Activated B cell treated with CpG ODN at 0.5 μM for 24 hours (primary cell): Measurements from ENCODE around the gene ARMH1. TPM values are rescaled to one million over a fixed set of nuclear protein-coding genes. Genes with fewer than 3 reads are reported as not detected.
A peak's percentile ranks its signal among the peaks of the same experiment; 100 is the strongest.

ENCODE experiments used
- ATAC-seq: fragments of 200-7000 bp; cut with Tn5 transposase; one replicate; pipeline ENCODE4 v1.10.0; 2021; ENCODE audit warnings: low read depth, mild to moderate bottlenecking, moderate library complexity
- CTCF ChIA-PET: fragments of 350-600 bp; sonication (Branson Sonifier 250); formaldehyde crosslinking; loops from one replicate; lab custom pipeline; 2021; ENCODE audit warnings: antibody characterized with exemption; lab: Charles Lee
- POLR2A ChIA-PET: fragments of 350-600 bp; sonication (Branson Sonifier 250); formaldehyde crosslinking; loops from one replicate; lab custom pipeline; 2021; ENCODE audit warnings: antibody characterized with exemption; lab: Charles Lee
- DNase-seq: peaks from one replicate; pipeline ENCODE4 v3.0.0; 2022
- H3K27ac Mint-ChIP-seq: one replicate; pipeline ENCODE4 v1.8.0; 2020; ENCODE audit warnings: mixed read lengths
- H3K27me3 Mint-ChIP-seq: one replicate; pipeline ENCODE4 v1.8.0; 2021; ENCODE audit warnings: mixed read lengths
- H3K36me3 Mint-ChIP-seq: one replicate; pipeline ENCODE4 v1.8.0; 2021; ENCODE audit warnings: low read depth, mixed read lengths
- H3K4me1 Mint-ChIP-seq: one replicate; pipeline ENCODE4 v1.8.0; 2021; ENCODE audit warnings: mixed read lengths
- H3K4me3 Mint-ChIP-seq: one replicate; pipeline ENCODE4 v1.8.0; 2020; ENCODE audit warnings: mild to moderate bottlenecking, mixed read lengths
- H3K9me3 Mint-ChIP-seq: one replicate; pipeline ENCODE4 v1.8.0; 2020; ENCODE audit warnings: mixed read lengths
- intact Hi-C: fragments of 100-400 bp; cut with micrococcal nuclease; formaldehyde crosslinking; loops from one replicate; pipeline ENCODE4 v1.15.1; 2024
- total RNA-seq: library from RNA; stranded (reverse); gene quantifications from 2 replicates; pipeline ENCODE4 v1.2.3, GENCODE V29; 2022
- TF ChIP-seq, protein P1 (sequence below): fragments of 200-600 bp; IDR thresholded peaks from one replicate; pipeline ENCODE4 v1.8.0; 2022; ENCODE audit warnings: antibody characterized with exemption, mild to moderate bottlenecking

ARMH1 gene
- total RNA-seq, 1 donor from 2014 or later = 18.1 TPM

DNA sequence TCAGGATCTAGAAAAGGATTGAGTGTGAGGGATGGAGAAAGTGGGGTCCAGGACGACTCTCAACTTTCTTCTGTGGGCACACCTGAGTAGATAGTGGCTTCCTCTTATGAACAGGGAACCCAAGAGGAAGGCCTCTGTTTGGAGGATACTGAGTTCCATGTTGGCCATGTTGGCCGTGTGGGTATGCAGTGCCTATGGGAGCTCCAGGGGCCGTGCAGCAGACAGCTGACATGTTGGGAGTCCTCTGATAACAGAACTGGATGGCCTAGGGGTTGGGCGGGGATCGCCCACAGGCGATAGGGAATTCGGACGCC is 43.2 kb upstream of the ARMH1 start:
- H3K27me3 Mint-ChIP-seq = no peaks in the 10 kb centered on the region
- POLR2A ChIA-PET = interaction anchor here (0.5 to 4.9 kb wide), 29 partner anchors 9 to 1616 kb away, joined by 3 to 58 read pairs (median 8); partner anchors contain the start of genes ARMH1, CCDC163, DMAP1 and DPH2
- CTCF ChIA-PET = interaction anchor here (2.7 kb wide), 1 partner anchor 21 kb away, joined by 7 read pairs; no protein-coding TSS in a partner anchor
- TF ChIP-seq, protein P1, sequence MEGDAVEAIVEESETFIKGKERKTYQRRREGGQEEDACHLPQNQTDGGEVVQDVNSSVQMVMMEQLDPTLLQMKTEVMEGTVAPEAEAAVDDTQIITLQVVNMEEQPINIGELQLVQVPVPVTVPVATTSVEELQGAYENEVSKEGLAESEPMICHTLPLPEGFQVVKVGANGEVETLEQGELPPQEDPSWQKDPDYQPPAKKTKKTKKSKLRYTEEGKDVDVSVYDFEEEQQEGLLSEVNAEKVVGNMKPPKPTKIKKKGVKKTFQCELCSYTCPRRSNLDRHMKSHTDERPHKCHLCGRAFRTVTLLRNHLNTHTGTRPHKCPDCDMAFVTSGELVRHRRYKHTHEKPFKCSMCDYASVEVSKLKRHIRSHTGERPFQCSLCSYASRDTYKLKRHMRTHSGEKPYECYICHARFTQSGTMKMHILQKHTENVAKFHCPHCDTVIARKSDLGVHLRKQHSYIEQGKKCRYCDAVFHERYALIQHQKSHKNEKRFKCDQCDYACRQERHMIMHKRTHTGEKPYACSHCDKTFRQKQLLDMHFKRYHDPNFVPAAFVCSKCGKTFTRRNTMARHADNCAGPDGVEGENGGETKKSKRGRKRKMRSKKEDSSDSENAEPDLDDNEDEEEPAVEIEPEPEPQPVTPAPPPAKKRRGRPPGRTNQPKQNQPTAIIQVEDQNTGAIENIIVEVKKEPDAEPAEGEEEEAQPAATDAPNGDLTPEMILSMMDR = no peak
- H3K4me3 Mint-ChIP-seq = peak overlapping the region; percentile 91
- DNase-seq (no peak), ATAC-seq (peak; percentile 7)
- peaks cover 38% of the 10 kb centered on the region for H3K4me1 Mint-ChIP-seq
- intact Hi-C loops = loop anchor here (1.0 to 10.0 kb wide), 4 partner anchors 43 to 1616 kb away; partner anchors contain the start of genes ARMH1, CCDC24, ERI3 and RAD54L
- peak overlapping the region; percentile 98 for H3K27ac Mint-ChIP-seq
- peaks cover 32% of the 10 kb centered on the region for H3K36me3 Mint-ChIP-seq
- H3K9me3 Mint-ChIP-seq = no peaks in the 10 kb centered on the region

DNA sequence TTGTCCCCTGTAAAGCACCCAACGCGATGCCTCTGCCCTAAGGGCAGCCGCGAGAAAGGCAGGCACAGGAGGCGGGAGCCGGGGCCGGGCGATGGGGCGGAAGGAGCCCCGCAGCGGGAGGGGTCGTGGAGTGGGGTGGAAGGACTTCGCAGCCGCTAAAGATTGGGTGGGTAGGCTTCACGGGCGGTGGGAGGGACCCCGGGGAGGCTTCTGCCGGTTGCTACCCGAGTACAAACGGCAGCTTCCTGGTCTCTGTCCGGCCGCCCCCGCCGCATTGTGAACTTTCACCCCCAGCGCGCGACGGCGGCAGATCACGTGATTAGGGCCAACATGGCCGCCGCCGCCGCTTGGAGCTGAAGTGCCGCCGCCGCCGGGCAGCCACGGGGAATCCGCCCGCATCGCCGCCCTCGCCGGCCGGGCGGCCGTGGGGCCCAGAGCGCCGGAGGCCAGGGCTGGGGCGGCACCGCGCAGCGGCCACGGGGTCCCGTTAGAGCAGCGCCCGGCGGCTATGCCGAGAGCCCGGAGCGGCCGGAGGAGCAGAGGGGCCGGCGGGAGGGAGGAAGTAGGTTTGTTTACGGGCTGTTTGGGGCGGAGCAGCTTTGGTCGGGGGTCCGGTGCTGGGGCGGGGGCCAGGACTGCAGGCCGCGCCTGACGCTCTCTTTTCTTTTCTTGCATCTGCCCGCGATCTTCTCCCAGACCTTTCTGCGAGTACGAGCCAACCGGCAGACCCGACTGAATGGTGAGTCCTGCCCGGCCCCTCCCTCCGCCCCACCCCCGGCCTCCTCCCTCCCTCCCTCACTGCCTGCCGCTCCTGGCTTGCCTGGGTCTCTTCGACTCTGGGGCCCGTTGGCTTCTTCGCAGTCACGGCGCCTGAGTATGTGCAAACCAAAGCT is 42.6 kb upstream of the ARMH1 start:
- DNase-seq = peak; percentile 92
- peak overlapping the region; percentile 91 for H3K4me3 Mint-ChIP-seq
- intact Hi-C loops = loop anchor here (1.0 to 10.0 kb wide), 6 partner anchors 21 to 1615 kb away; partner anchors contain the start of genes ARMH1, CCDC24, ERI3 and RAD54L
- H3K27ac Mint-ChIP-seq = peak overlapping the region; percentile 98
- no peaks in the 10 kb centered on the region for H3K27me3 Mint-ChIP-seq
- TF ChIP-seq, protein P1 = no peak
- H3K4me1 Mint-ChIP-seq = peaks cover 38% of the 10 kb centered on the region
- H3K36me3 Mint-ChIP-seq = peaks cover 38% of the 10 kb centered on the region
- ATAC-seq = peak; percentile 76
- ChIA-PET POLR2A (interaction anchor here (0.6 to 4.9 kb wide), 35 partner anchors 8 to 1672 kb away, joined by 3 to 58 read pairs (median 5); partner anchors contain the start of genes ARMH1, CCDC163, DMAP1 and DPH2), CTCF (interaction anchor here (0.9 to 2.7 kb wide), 4 partner anchors 21 to 44 kb away, joined by 3 to 7 read pairs (median 4); no protein-coding TSS in a partner anchor)
- H3K9me3 Mint-ChIP-seq = no peaks in the 10 kb centered on the region

DNA sequence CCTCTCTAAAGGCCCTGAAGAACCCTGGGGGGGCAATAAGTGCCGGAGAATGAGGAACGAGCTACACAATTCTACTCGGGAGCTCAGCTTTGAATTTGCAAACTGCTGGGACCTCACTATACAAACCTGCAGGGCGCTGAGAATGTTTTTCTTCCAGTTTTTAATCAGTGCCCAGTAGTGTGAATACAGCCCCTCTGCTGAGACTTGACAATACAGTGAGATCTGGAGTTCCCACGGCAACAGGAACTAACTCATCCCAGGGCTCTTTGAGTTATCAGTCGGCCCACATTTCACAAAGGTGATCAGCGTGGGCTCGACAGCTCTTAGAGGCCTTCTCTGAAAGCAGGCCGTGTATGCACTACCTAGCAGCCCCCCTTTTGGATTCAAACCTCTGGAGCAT is 41.9 kb upstream of the ARMH1 start:
- H3K9me3 Mint-ChIP-seq = no peaks in the 10 kb centered on the region
- no peaks in the 10 kb centered on the region for H3K27me3 Mint-ChIP-seq
- DNase-seq (no peak), ATAC-seq (no peak)
- intact Hi-C loops = loop anchor here (1.0 to 10.0 kb wide), 4 partner anchors 20 to 1615 kb away; partner anchors contain the start of genes CCDC24 and RAD54L
- peak overlapping the region; percentile 91 for H3K4me3 Mint-ChIP-seq
- H3K27ac Mint-ChIP-seq = peak overlapping the region; percentile 98
- ChIA-PET CTCF (interaction anchor here (0.5 to 1.4 kb wide), 4 partner anchors 20 to 552 kb away, joined by 3 to 4 read pairs (median 4); no protein-coding TSS in a partner anchor), POLR2A (interaction anchor here (0.6 to 4.9 kb wide), 25 partner anchors 10 to 1671 kb away, joined by 3 to 58 read pairs (median 7); partner anchors contain the start of genes ARMH1, DMAP1, GPBP1L1 and HECTD3)
- H3K4me1 Mint-ChIP-seq = peaks cover 38% of the 10 kb centered on the region
- TF ChIP-seq, protein P1 = no peak
- peaks cover 44% of the 10 kb centered on the region for H3K36me3 Mint-ChIP-seq

DNA sequence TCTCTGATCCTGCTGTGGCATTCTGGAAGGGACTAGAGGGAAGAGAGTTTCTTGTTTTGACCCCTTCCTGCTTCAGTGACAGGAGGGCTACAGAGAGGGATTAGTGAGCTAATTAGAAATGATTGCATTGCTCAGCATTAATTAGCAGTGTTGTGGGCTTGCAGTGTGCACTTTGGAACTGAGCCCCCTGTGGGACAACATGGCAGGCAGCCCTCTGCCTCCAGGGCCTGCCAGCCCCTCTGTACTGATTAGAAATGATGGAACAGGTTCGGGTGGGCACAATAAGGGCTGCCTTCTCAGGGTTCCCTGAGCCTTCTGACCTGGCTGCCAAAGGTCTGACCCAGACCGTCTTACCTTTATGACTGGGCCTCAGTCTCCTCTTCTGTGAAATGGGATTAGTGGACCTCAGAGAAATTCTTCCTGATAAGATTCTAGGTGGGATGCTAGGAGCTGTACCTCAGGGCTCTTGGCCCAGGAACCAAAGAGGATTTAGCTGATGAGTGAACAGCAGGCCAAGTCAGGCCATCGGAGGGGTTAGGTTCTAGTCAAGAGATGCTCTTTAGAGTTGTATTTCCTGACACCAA is 39.8 kb upstream of the ARMH1 start:
- no peak overlapping the region for H3K27ac Mint-ChIP-seq
- H3K27me3 Mint-ChIP-seq = no peaks in the 10 kb centered on the region
- DNase-seq (no peak), ATAC-seq (no peak)
- H3K4me1 Mint-ChIP-seq = peaks cover 38% of the 10 kb centered on the region
- ChIA-PET CTCF (interaction anchor here (0.9 to 1.2 kb wide), 2 partner anchors 18 kb away, joined by 3 to 4 read pairs; no protein-coding TSS in a partner anchor), POLR2A (interaction anchor here (0.6 to 4.9 kb wide), 2 partner anchors 39 to 909 kb away, joined by 4 to 58 read pairs; partner anchors contain the start of genes ARMH1 and TMEM53)
- TF ChIP-seq, protein P1 = no peak
- H3K36me3 Mint-ChIP-seq = peaks cover 62% of the 10 kb centered on the region
- intact Hi-C loops = loop anchor here (5.0 to 10.0 kb wide), 2 partner anchors 640 to 1613 kb away; partner anchors contain the start of genes CCDC24 and RAD54L
- no peak overlapping the region for H3K4me3 Mint-ChIP-seq
- H3K9me3 Mint-ChIP-seq = no peaks in the 10 kb centered on the region
